Endothelial cell of umbilical vein (primary cell): ENCODE data around the gene ZDHHC19. TPM values are rescaled to one million over a fixed set of nuclear protein-coding genes. Genes with fewer than 3 reads are reported as not detected.

Source experiments
- BruUV-seq: library from RNA; stranded (reverse); fragments of 400-500 nt; replicated peaks from 2 replicates; lab custom pipeline; 2021; lab: Mats Ljungman, UMichigan
- CTCF ChIA-PET: fragments of 300-600, 350-600 bp; sonication (Branson Sonifier 250); formaldehyde crosslinking; loops from one replicate; lab custom pipeline; 2021; ENCODE audit warnings: antibody characterized with exemption, inconsistent platforms; lab: Charles Lee
- POLR2A ChIA-PET: fragments of 300-600, 350-600 bp; sonication (Branson Sonifier 250); formaldehyde crosslinking; loops from one replicate; lab custom pipeline; 2021; ENCODE audit warnings: antibody characterized with exemption, inconsistent platforms; lab: Charles Lee
- DNase-seq: peaks from one replicate; pipeline ENCODE4 v3.0.0-alpha.2; 2011; ENCODE audit warnings: low read depth, low spot score
- FAIRE-seq: peaks from 2 replicates; lab custom pipeline; 2011; peaks lifted over from hg19 to GRCh38; lab: Jason Lieb, UNC
- H2AFZ ChIP-seq: 2 replicates; pipeline ENCODE4 v1.6.0; 2012; ENCODE audit warnings: low read depth, low read length, control low read depth, inconsistent platforms
- H3K27ac ChIP-seq: 2 replicates; pipeline ENCODE4 v1.5.1; 2011; ENCODE audit warnings: low read depth, mild to moderate bottlenecking, control low read depth, low read length, moderate library complexity; ENCODE audit not compliant: insufficient read depth
- H3K27me3 ChIP-seq, 2 experiments: 2 replicates each; pipeline versions ENCODE4 v1.6.0 to v1.6.1; 2011; ENCODE audit warnings: low read length in 2 of 2, mixed read lengths in 1 of 2; ENCODE audit not compliant: control insufficient read depth in 2 of 2, insufficient read depth in 2 of 2
- H3K36me3 ChIP-seq, 2 experiments: 2 replicates in 1 of 2; 3 replicates in 1 of 2; pipeline ENCODE4 v1.5.1; 2011; ENCODE audit warnings: low read length in 2 of 2, mild to moderate bottlenecking in 1 of 2, moderate library complexity in 1 of 2; ENCODE audit not compliant: control insufficient read depth in 2 of 2, insufficient read depth in 2 of 2; ENCODE audit errors: extremely low read depth in 1 of 2
- H3K4me1 ChIP-seq: 3 replicates; pipeline ENCODE4 v1.5.1; 2011; ENCODE audit warnings: mild to moderate bottlenecking, low read length; ENCODE audit not compliant: control insufficient read depth, insufficient read depth; ENCODE audit errors: extremely low read depth
- H3K4me2 ChIP-seq: 2 replicates; pipeline ENCODE4 v1.6.1; 2011; ENCODE audit warnings: low read length, control low read depth, mixed read lengths; ENCODE audit not compliant: insufficient read depth
- H3K4me3 ChIP-seq, 3 experiments: fragments of 200-600 bp in 1 of 3; sonication (generic), shearing (Covaris generic) in 1 of 3; replicated peaks in 1 of 3; 2 replicates each; pipeline ENCODE4 v1.5.1; 2011 to 2016; ENCODE audit warnings: control low read depth in 3 of 3, low read length in 3 of 3, mild to moderate bottlenecking in 2 of 3, inconsistent platforms in 1 of 3, low read depth in 1 of 3, moderate library complexity in 1 of 3; ENCODE audit not compliant: insufficient read depth in 1 of 3
- H3K79me2 ChIP-seq: 2 replicates; pipeline ENCODE4 v1.6.0; 2012; ENCODE audit warnings: low read length, inconsistent platforms; ENCODE audit not compliant: control insufficient read depth, insufficient read depth
- H3K9ac ChIP-seq: replicated peaks from 2 replicates; pipeline ENCODE3; 2011; ENCODE audit warnings: low read length, control low read depth; ENCODE audit not compliant: insufficient read depth; ENCODE audit errors: extremely low read depth
- H3K9me1 ChIP-seq: replicated peaks from 3 replicates; pipeline ENCODE4 v1.6.0; 2011; ENCODE audit warnings: mild to moderate bottlenecking, low read length; ENCODE audit not compliant: control insufficient read depth, insufficient read depth; ENCODE audit errors: extremely low read depth
- H3K9me3 ChIP-seq: replicated peaks from 2 replicates; pipeline ENCODE4 v1.5.1; 2012; ENCODE audit warnings: low read length, inconsistent platforms; ENCODE audit not compliant: control insufficient read depth, insufficient read depth
- H4K20me1 ChIP-seq: replicated peaks from 2 replicates; pipeline ENCODE3; 2011; ENCODE audit warnings: mild to moderate bottlenecking, low read length; ENCODE audit not compliant: control insufficient read depth, insufficient read depth; ENCODE audit errors: extremely low read depth
- EZH2 ChIP-seq: IDR thresholded peaks from 2 replicates; pipeline ENCODE4 v1.6.1; 2012; ENCODE audit warnings: borderline replicate concordance, low read depth, mild to moderate bottlenecking, moderate library complexity, low read length, inconsistent platforms; ENCODE audit not compliant: severe bottlenecking
- FOS ChIP-seq: IDR thresholded peaks from 2 replicates; pipeline ENCODE4 v1.6.1; 2011; ENCODE audit warnings: mild to moderate bottlenecking, low read length, moderate library complexity, borderline replicate concordance; ENCODE audit not compliant: insufficient read depth
- GATA2 ChIP-seq: IDR thresholded peaks from 2 replicates; pipeline ENCODE4 v1.7.0; 2011; ENCODE audit warnings: low read depth, mild to moderate bottlenecking, moderate library complexity, mixed read lengths, low read length; ENCODE audit not compliant: insufficient read length, insufficient read depth
- JUN ChIP-seq: IDR thresholded peaks from 2 replicates; pipeline ENCODE4 v1.6.1; 2011; ENCODE audit warnings: borderline replicate concordance, low read depth; ENCODE audit not compliant: insufficient read length, insufficient read depth
- MYC ChIP-seq: IDR thresholded peaks from one replicate; pipeline ENCODE4 v1.6.1; 2011; ENCODE audit warnings: mild to moderate bottlenecking, low read depth, low read length
- POLR2A ChIP-seq: IDR thresholded peaks from 2 replicates; pipeline ENCODE4 v1.6.1; 2012; ENCODE audit warnings: low read depth, mild to moderate bottlenecking, control low read depth, low read length
- POLR2AphosphoS5 ChIP-seq: IDR thresholded peaks from 2 replicates; pipeline ENCODE4 v1.6.1; 2012; ENCODE audit warnings: low read depth, mild to moderate bottlenecking, control low read depth, low read length, moderate library complexity; ENCODE audit not compliant: insufficient read depth
- dilution Hi-C: fragments of 300-500 bp; cut with MboI; formaldehyde crosslinking; loops from one replicate; pipeline ENCODE4 v1.15.0; 2019; ENCODE audit warnings: low sequenced_read_pairs; ENCODE audit not compliant: extremely low pct_ligation_motif_present
- intact Hi-C: fragments of 100-400 bp; cut with micrococcal nuclease; formaldehyde crosslinking; loops from one replicate; pipeline ENCODE4 v1.10.0; 2022
- polyA plus RNA-seq, 4 experiments: library from polyadenylated mRNA; depleted of rRNA in 3 of 4; stranded (reverse) in 3 of 4; unstranded in 1 of 4; fragments of >200 nt; gene quantifications; 2 replicates each; pipeline versions ENCODE4 v1.2.1 to v1.2.3, GENCODE V29; 2011 to 2012; ENCODE audit warnings: missing spikeins in 1 of 4
- total RNA-seq: library from RNA; stranded (reverse); gene quantifications from 2 replicates; pipeline ENCODE4 v1.2.3, GENCODE V29; 2021
- TF ChIP-seq, protein P1 (sequence below): IDR thresholded peaks from 2 replicates; pipeline ENCODE4 v1.6.1; 2011; ENCODE audit not compliant: insufficient read depth, insufficient read length
- TF ChIP-seq, protein P2 (sequence below), 2 donors: IDR thresholded peaks; 1 replicate in 1 of 2; 2 replicates in 1 of 2; pipeline ENCODE4 v1.5.1; 2011; ENCODE audit warnings: low read length in 2 of 2, mild to moderate bottlenecking in 2 of 2, moderate library complexity in 2 of 2, control low read depth in 1 of 2, inconsistent platforms in 1 of 2, low read depth in 1 of 2; ENCODE audit not compliant: insufficient read depth in 1 of 2; ENCODE audit errors: extremely low read depth in 1 of 2

ZDHHC19 gene
- total and polyA plus RNA-seq, 2 donors (not counting 3 experiments of a cell fraction or from before 2014, with no cell fraction given): not detected

DNA sequence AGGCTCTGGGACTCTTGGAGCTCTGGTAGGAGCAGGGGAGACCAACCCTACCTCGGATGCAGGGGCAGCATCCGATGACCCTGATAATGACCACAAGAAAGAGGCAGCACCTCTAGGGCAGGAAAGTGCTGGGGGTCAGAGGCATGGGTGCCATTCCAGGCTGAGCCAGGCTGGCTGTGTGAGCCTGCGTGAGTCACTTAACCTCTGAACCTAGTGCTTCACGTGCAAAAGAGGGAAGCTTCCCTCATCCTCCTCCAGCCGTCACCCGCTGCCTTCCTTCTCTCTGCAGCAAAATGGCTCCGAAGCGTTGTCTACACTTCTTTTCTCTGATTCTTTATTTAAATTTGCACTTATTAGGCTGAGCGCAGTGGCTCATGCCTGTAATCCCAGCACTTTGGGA, 35.5 kb downstream of the ZDHHC19 start:
- Histone ChIP-seq H3K4me3 (no peak overlapping the region), H2AFZ (no peak overlapping the region), H3K9me3 (no peaks in the 10 kb centered on the region), H3K9me1 (no peaks in the 10 kb centered on the region), H3K36me3 (no peaks in the 10 kb centered on the region), H4K20me1 (no peaks in the 10 kb centered on the region), H3K4me1 (peaks cover 3% of the 10 kb centered on the region), H3K9ac (no peak overlapping the region), H3K27me3 (no peaks in the 10 kb centered on the region), H3K79me2 (no peaks in the 10 kb centered on the region), H3K4me2 (no peak overlapping the region), H3K27ac (no peak overlapping the region)
- POLR2A ChIA-PET: no interaction called here
- no TSS peak for BruUV-seq
- CTCF ChIA-PET: interaction anchor here (1.5 kb wide), 1 partner anchor 12 kb away, joined by 3 read pairs; no protein-coding TSS in a partner anchor
- DNase-seq: no peak
- dilution Hi-C loops: no loop called here
- no peak for FAIRE-seq
- TF ChIP-seq POLR2A: no peak
- TF ChIP-seq, protein P1, sequence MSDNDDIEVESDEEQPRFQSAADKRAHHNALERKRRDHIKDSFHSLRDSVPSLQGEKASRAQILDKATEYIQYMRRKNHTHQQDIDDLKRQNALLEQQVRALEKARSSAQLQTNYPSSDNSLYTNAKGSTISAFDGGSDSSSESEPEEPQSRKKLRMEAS: no peak
- no peak for TF ChIP-seq FOS
- no peak for TF ChIP-seq JUN
- TF ChIP-seq POLR2AphosphoS5: no peak
- no peak for TF ChIP-seq EZH2
- TF ChIP-seq MYC: no peak
- no peak for TF ChIP-seq GATA2
- TF ChIP-seq, protein P2, sequence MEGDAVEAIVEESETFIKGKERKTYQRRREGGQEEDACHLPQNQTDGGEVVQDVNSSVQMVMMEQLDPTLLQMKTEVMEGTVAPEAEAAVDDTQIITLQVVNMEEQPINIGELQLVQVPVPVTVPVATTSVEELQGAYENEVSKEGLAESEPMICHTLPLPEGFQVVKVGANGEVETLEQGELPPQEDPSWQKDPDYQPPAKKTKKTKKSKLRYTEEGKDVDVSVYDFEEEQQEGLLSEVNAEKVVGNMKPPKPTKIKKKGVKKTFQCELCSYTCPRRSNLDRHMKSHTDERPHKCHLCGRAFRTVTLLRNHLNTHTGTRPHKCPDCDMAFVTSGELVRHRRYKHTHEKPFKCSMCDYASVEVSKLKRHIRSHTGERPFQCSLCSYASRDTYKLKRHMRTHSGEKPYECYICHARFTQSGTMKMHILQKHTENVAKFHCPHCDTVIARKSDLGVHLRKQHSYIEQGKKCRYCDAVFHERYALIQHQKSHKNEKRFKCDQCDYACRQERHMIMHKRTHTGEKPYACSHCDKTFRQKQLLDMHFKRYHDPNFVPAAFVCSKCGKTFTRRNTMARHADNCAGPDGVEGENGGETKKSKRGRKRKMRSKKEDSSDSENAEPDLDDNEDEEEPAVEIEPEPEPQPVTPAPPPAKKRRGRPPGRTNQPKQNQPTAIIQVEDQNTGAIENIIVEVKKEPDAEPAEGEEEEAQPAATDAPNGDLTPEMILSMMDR (IDR thresholded peaks at IDR 0.05; ENCODE audit: extremely low read depth in 1 of 2, insufficient read depth in 1 of 2, low read depth in 1 of 2, low read length in 2 of 2): no peak
- intact Hi-C loops: no loop called here
